T-helper 1 cell treated with Interleukin-12 subunit alpha and Interleukin-12 subunit beta and Interleukin-4 antibody, amounts not matched to agents 30 μg/mL and 1 μg/mL, for 36 hours (primary cell): ENCODE data around the gene MRPL18.
"Not testable (repeated sequence)": the region's sequence is repeated elsewhere in the genome, so short reads cannot be mapped to it uniquely, and the experiment has no call there.

Experiments
- H3K27ac Mint-ChIP-seq: one replicate; pipeline ENCODE4 v1.8.0; 2021; ENCODE audit warnings: mild to moderate bottlenecking, mixed read lengths
- H3K27me3 Mint-ChIP-seq: one replicate; pipeline ENCODE4 v1.8.0; 2021; ENCODE audit warnings: low read depth, mixed read lengths
- H3K36me3 Mint-ChIP-seq: one replicate; pipeline ENCODE4 v1.8.0; 2021; ENCODE audit warnings: low read depth, mixed read lengths
- H3K4me1 Mint-ChIP-seq: one replicate; pipeline ENCODE4 v1.8.0; 2021; ENCODE audit warnings: low read depth, mixed read lengths
- H3K4me3 Mint-ChIP-seq: one replicate; pipeline ENCODE4 v1.8.0; 2021; ENCODE audit warnings: mild to moderate bottlenecking, moderate library complexity, mixed read lengths
- H3K9me3 Mint-ChIP-seq: one replicate; pipeline ENCODE4 v1.8.0; 2021; ENCODE audit warnings: mixed read lengths

The MRPL18 gene

DNA sequence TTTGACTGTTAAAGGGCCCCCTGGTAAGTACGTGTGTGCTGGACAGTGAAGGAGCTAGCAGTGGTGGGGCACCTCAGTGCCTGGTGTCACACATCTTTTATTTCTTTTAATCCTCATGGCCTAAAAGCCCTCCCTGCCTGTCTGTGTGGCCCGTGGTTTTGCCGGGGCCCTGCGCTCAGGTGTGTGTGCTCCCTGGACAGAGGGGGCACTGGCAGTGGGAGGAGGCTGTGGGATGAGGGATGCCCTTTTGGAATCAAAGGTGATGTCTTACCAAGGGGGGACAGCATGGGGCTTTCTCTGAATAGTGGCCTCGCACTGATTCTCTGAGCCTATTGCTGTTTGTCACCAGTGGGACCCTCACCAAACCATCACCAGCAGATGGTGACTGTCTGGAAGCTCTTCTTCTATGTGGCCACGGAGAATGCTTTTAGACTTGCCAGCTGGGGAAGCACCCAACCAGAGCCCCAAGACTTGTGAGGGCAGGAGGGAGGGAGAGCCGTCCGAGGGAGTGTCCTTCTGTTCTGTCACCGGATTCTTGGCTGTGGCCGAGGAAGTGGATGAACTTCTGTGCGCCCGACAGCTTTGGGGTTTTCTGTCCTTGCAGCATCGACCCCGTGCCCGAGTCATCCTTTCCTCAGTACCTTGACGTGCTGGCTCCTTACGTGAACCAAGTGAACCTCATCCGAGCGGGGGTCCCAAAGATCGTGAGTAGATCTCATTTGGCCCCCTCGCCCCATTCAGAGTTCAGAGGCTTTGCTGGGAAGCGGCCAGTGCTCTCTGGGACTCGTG is 27.9 kb downstream of the MRPL18 start:
- no peak overlapping the region for H3K4me3 Mint-ChIP-seq
- H3K36me3 Mint-ChIP-seq = no peaks in the 10 kb centered on the region
- no peaks in the 10 kb centered on the region for H3K9me3 Mint-ChIP-seq
- no peak overlapping the region for H3K27ac Mint-ChIP-seq
- H3K4me1 Mint-ChIP-seq = peaks cover 14% of the 10 kb centered on the region
- no peaks in the 10 kb centered on the region for H3K27me3 Mint-ChIP-seq

DNA sequence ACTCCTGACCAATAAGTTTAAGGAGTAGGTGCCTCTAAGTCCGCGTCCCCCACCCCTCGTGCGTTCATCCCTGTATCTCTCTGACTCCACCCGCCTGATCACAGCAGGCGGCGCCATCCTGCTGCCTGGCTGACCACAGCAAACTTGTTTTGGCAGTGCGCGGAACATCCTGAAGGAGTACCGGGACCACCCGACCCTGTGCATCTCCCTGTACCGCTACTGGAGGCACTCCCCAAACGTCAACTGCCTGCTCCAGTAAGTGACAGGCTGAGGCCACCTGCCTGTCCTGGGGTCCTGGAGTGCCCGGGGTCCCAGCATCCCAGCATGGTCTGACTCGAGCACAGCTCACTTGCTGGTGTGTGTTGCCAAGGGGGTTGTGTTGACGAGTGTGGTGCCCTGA is 28.8 kb downstream of the MRPL18 start:
- Mint-ChIP-seq H3K27ac (peak overlapping the region; percentile 89), H3K4me3 (peak overlapping the region; percentile 76), H3K36me3 (no peaks in the 10 kb centered on the region), H3K9me3 (no peaks in the 10 kb centered on the region), H3K4me1 (peaks cover 14% of the 10 kb centered on the region), H3K27me3 (no peaks in the 10 kb centered on the region)

DNA sequence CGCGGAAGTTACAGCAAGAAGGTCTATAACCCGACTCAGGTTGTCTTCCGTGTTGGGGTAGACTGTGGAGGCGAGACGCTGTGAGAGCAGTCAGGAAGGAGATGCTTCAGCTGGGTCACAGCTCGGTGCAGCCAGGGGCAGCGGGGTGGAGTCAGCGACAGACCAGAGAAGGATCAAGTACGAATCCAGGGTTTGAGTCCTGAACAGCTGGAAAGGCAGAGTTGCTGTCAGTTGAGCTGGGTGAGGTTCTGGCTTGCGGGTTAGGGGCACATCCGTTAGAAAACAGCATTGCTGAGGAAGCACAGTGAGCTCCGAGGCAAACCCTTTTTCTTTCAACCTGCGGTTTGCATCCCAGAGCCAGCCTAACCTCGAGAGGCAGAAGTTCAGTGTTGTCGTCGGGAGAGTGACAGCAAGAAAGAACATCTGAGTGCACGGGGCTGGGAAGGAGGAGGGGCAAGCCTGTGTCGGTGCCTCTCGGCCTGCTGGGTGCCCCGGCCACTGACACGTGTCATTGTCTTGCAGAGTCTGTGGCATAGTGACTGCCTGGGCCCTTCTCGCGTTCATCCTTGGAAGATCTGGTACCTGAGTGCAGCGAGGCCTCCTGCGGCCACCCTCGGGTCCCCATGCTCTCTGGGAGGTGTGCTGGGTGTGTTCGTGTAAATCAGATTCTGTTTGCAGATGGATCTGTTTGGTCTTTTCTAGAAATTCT is 29.8 kb downstream of the MRPL18 start:
- Mint-ChIP-seq H3K27ac (peak overlapping the region; percentile 89), H3K36me3 (no peaks in the 10 kb centered on the region), H3K9me3 (no peaks in the 10 kb centered on the region), H3K4me3 (peak overlapping the region; percentile 76), H3K4me1 (peaks cover 14% of the 10 kb centered on the region), H3K27me3 (no peaks in the 10 kb centered on the region)

- H3K27me3 Mint-ChIP-seq = no peaks in the 10 kb centered on the region
- H3K36me3 Mint-ChIP-seq = no peaks in the 10 kb centered on the region
- H3K4me3 Mint-ChIP-seq = no peak overlapping the region
- H3K4me1 Mint-ChIP-seq = peaks cover 14% of the 10 kb centered on the region
- no peak overlapping the region for H3K27ac Mint-ChIP-seq
- H3K9me3 Mint-ChIP-seq = no peaks in the 10 kb centered on the region
Measured at GRCh38 chr6:159821122-159821521, 30.9 kb downstream of the MRPL18 start.

DNA sequence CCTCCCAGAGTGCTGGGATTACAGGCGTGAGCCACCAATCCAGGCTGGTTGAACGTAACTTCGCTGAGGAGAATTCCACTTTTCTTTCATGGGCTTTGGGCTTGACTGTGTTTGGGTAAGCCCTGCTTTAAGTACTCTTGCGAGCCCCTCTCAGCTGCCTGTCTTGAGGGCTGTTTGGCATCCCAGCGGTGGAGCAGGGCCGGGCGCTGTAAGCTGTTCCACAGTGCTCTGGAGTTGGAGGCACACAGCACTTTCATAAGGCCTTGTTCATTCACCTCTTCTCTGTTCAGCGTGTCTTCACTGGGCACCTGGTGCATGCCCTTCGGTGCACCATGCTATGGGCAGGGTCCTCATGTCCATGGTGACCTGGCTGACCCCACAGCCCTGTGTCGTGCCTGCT is 31.5 kb downstream of the MRPL18 start:
- Mint-ChIP-seq H3K9me3 (no peaks in the 10 kb centered on the region), H3K4me1 (peaks cover 14% of the 10 kb centered on the region), H3K4me3 (no peak overlapping the region), H3K27me3 (no peaks in the 10 kb centered on the region), H3K36me3 (no peaks in the 10 kb centered on the region), H3K27ac (no peak overlapping the region)

GRCh38 chr6:159823953-159824352 is 33.7 kb downstream of the MRPL18 start:
- no peak overlapping the region for H3K4me3 Mint-ChIP-seq
- H3K4me1 Mint-ChIP-seq = peaks cover 16% of the 10 kb centered on the region
- no peaks in the 10 kb centered on the region for H3K36me3 Mint-ChIP-seq
- H3K27me3 Mint-ChIP-seq = no peaks in the 10 kb centered on the region
- H3K27ac Mint-ChIP-seq = no peak overlapping the region
- no peaks in the 10 kb centered on the region for H3K9me3 Mint-ChIP-seq

DNA sequence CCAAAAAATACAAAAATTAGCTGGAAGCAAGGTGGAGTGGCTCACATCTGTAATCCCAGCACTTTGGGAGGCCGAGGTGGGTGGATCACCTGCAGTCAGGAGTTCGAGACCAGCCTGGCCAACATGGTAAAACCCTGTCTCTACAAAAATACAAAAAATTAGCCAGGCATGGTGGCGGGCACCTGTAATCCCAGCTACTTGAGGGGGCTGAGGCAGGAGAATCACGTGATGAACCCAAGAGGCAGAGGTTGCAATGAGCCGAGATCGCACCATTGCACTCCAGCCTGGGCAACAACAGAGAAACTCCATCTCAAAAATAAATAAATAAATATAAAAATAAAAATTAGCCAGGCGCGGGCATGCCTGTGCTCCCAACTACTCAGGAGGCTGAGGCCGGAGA is 34.4 kb downstream of the MRPL18 start:
- not testable (repeated sequence) for H3K36me3 Mint-ChIP-seq, H3K27me3 Mint-ChIP-seq, H3K9me3 Mint-ChIP-seq, H3K27ac Mint-ChIP-seq, H3K4me3 Mint-ChIP-seq
- peaks cover 14% of the 10 kb centered on the region for H3K4me1 Mint-ChIP-seq

- Mint-ChIP-seq H3K36me3 (no peaks in the 10 kb centered on the region), H3K27me3 (peaks cover 6% of the 10 kb centered on the region), H3K27ac (no peak overlapping the region), H3K9me3 (no peaks in the 10 kb centered on the region), H3K4me1 (peaks cover 5% of the 10 kb centered on the region), H3K4me3 (no peak overlapping the region)
Measured at GRCh38 chr6:159826004-159826403, 35.7 kb downstream of the MRPL18 start.

- H3K36me3 Mint-ChIP-seq = no peaks in the 10 kb centered on the region
- H3K4me1 Mint-ChIP-seq = peaks cover 5% of the 10 kb centered on the region
- peaks cover 14% of the 10 kb centered on the region for H3K27me3 Mint-ChIP-seq
- H3K9me3 Mint-ChIP-seq = no peaks in the 10 kb centered on the region
- no peak overlapping the region for H3K27ac Mint-ChIP-seq
- H3K4me3 Mint-ChIP-seq = no peak overlapping the region
Measured at GRCh38 chr6:159826968-159827647, 36.8 kb downstream of the MRPL18 start.

DNA sequence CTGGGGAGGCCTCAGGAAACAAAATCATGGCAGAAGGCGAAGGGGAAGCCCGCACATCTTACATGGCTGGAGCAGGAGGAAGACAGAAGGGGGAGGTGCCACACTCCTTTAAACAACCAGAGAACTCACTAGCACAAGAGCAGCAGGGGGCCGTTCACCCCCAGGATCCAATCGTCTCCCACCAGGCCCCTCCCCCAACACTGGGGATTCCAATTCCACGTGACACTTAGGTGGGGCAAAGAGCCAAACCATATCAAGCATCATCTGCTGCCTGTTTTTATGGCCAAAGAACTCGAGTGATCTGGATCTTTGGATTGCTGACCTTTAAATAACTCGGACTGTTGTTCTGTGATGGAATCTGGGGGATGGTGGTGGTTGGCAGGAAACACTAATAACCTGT is 37.8 kb downstream of the MRPL18 start:
- Mint-ChIP-seq H3K27ac (no peak overlapping the region), H3K27me3 (peaks cover 14% of the 10 kb centered on the region), H3K36me3 (no peaks in the 10 kb centered on the region), H3K9me3 (no peaks in the 10 kb centered on the region), H3K4me3 (no peak overlapping the region), H3K4me1 (peaks cover 5% of the 10 kb centered on the region)

DNA sequence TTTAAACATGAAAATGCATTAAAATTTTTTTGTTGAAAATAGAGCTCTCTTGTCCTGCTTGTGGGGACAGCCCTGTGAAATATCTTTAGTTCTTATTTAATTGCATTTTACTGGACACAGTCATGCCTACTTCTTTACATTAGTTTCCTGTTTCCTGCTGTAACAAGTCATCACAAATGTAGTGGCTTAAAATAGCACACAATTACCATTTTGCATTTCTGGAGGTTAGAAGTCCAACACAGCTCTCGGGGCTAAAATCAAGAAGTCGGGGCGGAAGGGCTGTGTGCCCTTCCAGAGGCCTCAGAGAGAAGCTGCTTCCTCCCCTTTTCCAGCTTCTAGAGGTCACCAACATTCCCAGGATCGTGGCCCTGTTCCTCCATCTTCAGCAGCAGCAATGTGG is 39.3 kb downstream of the MRPL18 start:
- H3K4me1 Mint-ChIP-seq = peaks cover 5% of the 10 kb centered on the region
- H3K36me3 Mint-ChIP-seq = no peaks in the 10 kb centered on the region
- peaks cover 14% of the 10 kb centered on the region for H3K27me3 Mint-ChIP-seq
- no peak overlapping the region for H3K27ac Mint-ChIP-seq
- no peak overlapping the region for H3K4me3 Mint-ChIP-seq
- no peaks in the 10 kb centered on the region for H3K9me3 Mint-ChIP-seq

DNA sequence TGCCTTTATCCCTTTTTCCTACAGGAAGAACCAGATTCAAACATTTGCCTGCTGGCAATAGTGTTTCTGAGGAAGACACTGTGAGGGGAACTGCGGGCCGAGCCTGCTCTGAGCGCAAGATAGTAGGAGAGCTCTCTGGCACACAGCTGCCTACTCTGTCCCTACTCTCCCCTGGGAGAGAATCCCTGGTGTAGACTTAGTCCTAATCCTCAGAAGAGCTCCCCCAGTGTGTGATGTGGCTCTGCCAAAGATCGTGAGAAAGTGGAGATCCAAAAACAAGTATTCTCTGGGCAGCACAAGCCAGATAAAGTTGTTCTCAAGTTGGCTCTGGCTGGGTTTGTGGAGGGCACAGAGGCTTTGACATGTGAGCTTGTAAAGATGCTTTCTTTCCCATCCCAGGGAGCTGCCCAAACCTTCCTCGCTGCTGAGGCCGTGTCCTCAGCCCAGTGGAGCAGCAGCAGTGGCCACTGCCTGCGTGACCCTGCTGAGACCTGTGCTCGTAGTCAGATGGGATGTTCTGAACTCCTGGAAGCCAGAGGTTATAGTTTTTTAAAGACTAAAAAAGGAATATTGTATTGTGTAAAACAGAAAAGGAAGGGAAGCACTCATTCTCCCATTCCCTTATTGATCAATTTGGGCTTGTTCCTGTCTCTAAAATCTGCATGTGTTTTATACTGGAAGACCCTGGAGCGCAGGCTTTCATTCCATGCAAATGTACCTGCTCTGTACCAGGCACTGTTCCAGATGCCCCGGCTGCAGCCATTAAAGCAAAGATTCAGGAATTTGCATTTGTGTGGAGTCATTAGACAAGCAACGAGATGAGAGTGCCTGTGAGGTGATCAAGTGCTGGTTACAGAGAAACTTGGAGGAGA is 40.5 kb downstream of the MRPL18 start:
- Mint-ChIP-seq H3K27ac (no peak overlapping the region), H3K27me3 (peaks cover 14% of the 10 kb centered on the region), H3K4me3 (no peak overlapping the region), H3K36me3 (no peaks in the 10 kb centered on the region), H3K9me3 (no peaks in the 10 kb centered on the region), H3K4me1 (peaks cover 5% of the 10 kb centered on the region)

DNA sequence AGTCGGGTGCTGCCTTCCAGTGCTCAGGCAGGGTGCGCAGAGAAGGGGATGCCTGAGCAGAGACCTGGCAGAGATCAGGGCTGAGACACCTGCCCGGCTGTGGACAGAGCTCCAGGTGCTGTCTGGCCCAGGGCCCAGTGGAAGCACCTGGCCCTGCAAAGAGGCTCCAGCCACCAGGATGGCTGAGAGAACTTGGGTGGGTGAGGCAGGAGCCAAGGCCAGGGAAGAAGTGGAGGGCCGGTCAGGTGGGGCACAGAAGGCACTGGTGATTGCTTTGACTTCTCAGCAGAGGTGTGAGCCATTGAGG is 41.1 kb downstream of the MRPL18 start:
- Mint-ChIP-seq H3K27ac (no peak overlapping the region), H3K9me3 (no peaks in the 10 kb centered on the region), H3K36me3 (no peaks in the 10 kb centered on the region), H3K4me1 (peaks cover 5% of the 10 kb centered on the region), H3K4me3 (no peak overlapping the region), H3K27me3 (peaks cover 14% of the 10 kb centered on the region)

GRCh38 chr6:159832946-159833345 is 42.7 kb downstream of the MRPL18 start:
- peaks cover 4% of the 10 kb centered on the region for H3K4me1 Mint-ChIP-seq

More at GRCh38 chr6:159832946-159833345, 42.7 kb downstream of the MRPL18 start:
- Mint-ChIP-seq H3K36me3 (no peaks in the 10 kb centered on the region), H3K9me3 (no peaks in the 10 kb centered on the region), H3K27ac (no peak overlapping the region), H3K4me3 (no peak overlapping the region), H3K27me3 (peaks cover 19% of the 10 kb centered on the region)
